22Rv1 (cell line): ENCODE measurements around the gene POU2F3.

Experiments
- CTCF ChIP-seq: fragments of 450-650 bp; IDR thresholded peaks from 2 replicates; pipeline ENCODE4 v1.5.1; 2017; ENCODE audit warnings: mild to moderate bottlenecking
- ZFX ChIP-seq: fragments of 450-650 bp; IDR thresholded peaks from 2 replicates; pipeline ENCODE4 v1.6.1; 2017; ENCODE audit warnings: antibody characterized with exemption, borderline replicate concordance

- TF ChIP-seq CTCF: no peak
- no peak for TF ChIP-seq ZFX
These were observed 123.5 kb downstream of the POU2F3 start for GRCh38 chr11:120363436-120363835.
